GM18867 (cell line): ENCODE data around the gene SKIDA1.
"Not testable (repeated sequence)": the region's sequence is repeated elsewhere in the genome, so short reads cannot be mapped to it uniquely, and the experiment has no call there.

Source experiments
- ATAC-seq: cut with Tn5 transposase; IDR thresholded peaks from one replicate; pipeline ENCODE4 v1.9.1; 2021; ENCODE audit warnings: mild to moderate bottlenecking, moderate library complexity; ENCODE audit not compliant: unreplicated experiment

SKIDA1 gene

GRCh38 chr10:21525367-21526187 is at the start of gene SKIDA1:
SKIDA1 (minus strand) TSS chr10:21525682; CDS start chr10:21517822, 7,860 bp downstream.
- peak; percentile 51 for ATAC-seq

GRCh38 chr10:21574514-21574913 is 49.0 kb upstream of the SKIDA1 start:
- not testable (repeated sequence) for ATAC-seq

- no peak for ATAC-seq
Measured at GRCh38 chr10:21572578-21572977, 47.1 kb upstream of the SKIDA1 start.

GRCh38 chr10:21570761-21571521 is 45.5 kb upstream of the SKIDA1 start:
- no peak for ATAC-seq

- not testable (repeated sequence) for ATAC-seq
Measured at GRCh38 chr10:21558984-21559383, 33.5 kb upstream of the SKIDA1 start.

- no peak for ATAC-seq
Measured at GRCh38 chr10:21556527-21556926, 31.0 kb upstream of the SKIDA1 start.

GRCh38 chr10:21552638-21553037 is 27.2 kb upstream of the SKIDA1 start:
- no peak for ATAC-seq

GRCh38 chr10:21547246-21547645 is 21.8 kb upstream of the SKIDA1 start:
- ATAC-seq: no peak

- not testable (repeated sequence) for ATAC-seq
Measured at GRCh38 chr10:21540701-21541100, 15.2 kb upstream of the SKIDA1 start.

- no peak for ATAC-seq
Measured at GRCh38 chr10:21536874-21537273, 11.4 kb upstream of the SKIDA1 start.

- ATAC-seq: not testable (repeated sequence)
Measured at GRCh38 chr10:21535976-21536375, 10.5 kb upstream of the SKIDA1 start.

GRCh38 chr10:21535494-21535965 is 10.0 kb upstream of the SKIDA1 start:
- no peak for ATAC-seq

GRCh38 chr10:21534604-21535493 is 9.4 kb upstream of the SKIDA1 start:
- peak; percentile 22 for ATAC-seq

- ATAC-seq: no peak
Measured at GRCh38 chr10:21534280-21534586, 8.8 kb upstream of the SKIDA1 start.

- ATAC-seq: peak; percentile 89
Measured at GRCh38 chr10:21533467-21534279, 8.2 kb upstream of the SKIDA1 start, which contains the start of gene MLLT10. MLLT10 (plus strand) TSS chr10:21534232; CDS start chr10:21534645, 413 bp downstream.

GRCh38 chr10:21532694-21533466 is 7.4 kb upstream of the SKIDA1 start:
- no peak for ATAC-seq

- no peak for ATAC-seq
Measured at GRCh38 chr10:21531164-21531563, 5.7 kb upstream of the SKIDA1 start.

GRCh38 chr10:21530641-21531040 is 5.2 kb upstream of the SKIDA1 start:
- ATAC-seq: no peak

GRCh38 chr10:21530168-21530567 is 4.7 kb upstream of the SKIDA1 start:
- ATAC-seq: no peak
